Activated CD4-positive, alpha-beta T cell treated with anti-CD3 and anti-CD28 coated beads, Interleukin-10, Interleukin-2, amounts not matched to agents 100 ng/mL and 50 ng/mL, durations not matched to agents 16 hours and 8 hours (primary cell): ENCODE data around the gene FBXW7.

ENCODE experiments used
- DNase-seq: peaks from one replicate; pipeline ENCODE4 v3.0.0-alpha.2; 2020

FBXW7 gene

GRCh38 chr4:152421576-152421975, 114.3 kb downstream of the FBXW7 start:
- no peak for DNase-seq

- no peak for DNase-seq
Observed at GRCh38 chr4:152419809-152420208, 116.1 kb downstream of the FBXW7 start.

- no peak for DNase-seq
Observed at GRCh38 chr4:152417673-152418072, 118.2 kb downstream of the FBXW7 start.

GRCh38 chr4:152415980-152416379, 119.9 kb downstream of the FBXW7 start:
- DNase-seq: no peak

GRCh38 chr4:152408514-152409327, 127.2 kb downstream of the FBXW7 start:
- peak; percentile 61 for DNase-seq

GRCh38 chr4:152401424-152401823, 134.5 kb downstream of the FBXW7 start:
- no peak for DNase-seq

- DNase-seq: peak; percentile 14
Observed at GRCh38 chr4:152399246-152399645, 136.6 kb downstream of the FBXW7 start.

- DNase-seq: no peak
Observed at GRCh38 chr4:152398060-152398459, 137.8 kb downstream of the FBXW7 start.

GRCh38 chr4:152394791-152395190, 141.1 kb downstream of the FBXW7 start:
- no peak for DNase-seq

- no peak for DNase-seq
Observed at GRCh38 chr4:152392079-152392478, 143.8 kb downstream of the FBXW7 start.

- DNase-seq: no peak
Observed at GRCh38 chr4:152390216-152390615, 145.7 kb downstream of the FBXW7 start.

- DNase-seq: no peak
Observed at GRCh38 chr4:152389359-152389758, 146.5 kb downstream of the FBXW7 start.

GRCh38 chr4:152385551-152385950, 150.3 kb downstream of the FBXW7 start:
- no peak for DNase-seq

- no peak for DNase-seq
Observed at GRCh38 chr4:152382057-152382785, 153.7 kb downstream of the FBXW7 start.

- no peak for DNase-seq
Observed at GRCh38 chr4:152380919-152381318, 155.0 kb downstream of the FBXW7 start.

GRCh38 chr4:152380185-152380584, 155.7 kb downstream of the FBXW7 start:
- DNase-seq: no peak

GRCh38 chr4:152374606-152375285, 161.1 kb downstream of the FBXW7 start:
- DNase-seq: peak; percentile 47

GRCh38 chr4:152374153-152374552, 161.7 kb downstream of the FBXW7 start:
- DNase-seq: no peak

- DNase-seq: no peak
Observed at GRCh38 chr4:152372444-152372843, 163.4 kb downstream of the FBXW7 start.

GRCh38 chr4:152369902-152370295, 166.0 kb downstream of the FBXW7 start:
- DNase-seq: no peak

- peak; percentile 21 for DNase-seq
Observed at GRCh38 chr4:152369203-152369901, 166.5 kb downstream of the FBXW7 start.

GRCh38 chr4:152368001-152368400, 167.9 kb downstream of the FBXW7 start:
- no peak for DNase-seq

- DNase-seq: no peak
Observed at GRCh38 chr4:152364883-152365282, 171.0 kb downstream of the FBXW7 start.
